ENCODE results near the gene LRRC2. TPM values are rescaled to one million over a fixed set of nuclear protein-coding genes. Genes with fewer than 3 reads are reported as not detected.

Gene LRRC2
- total RNA-seq, 1 donor, result 2.2 TPM

DNA sequence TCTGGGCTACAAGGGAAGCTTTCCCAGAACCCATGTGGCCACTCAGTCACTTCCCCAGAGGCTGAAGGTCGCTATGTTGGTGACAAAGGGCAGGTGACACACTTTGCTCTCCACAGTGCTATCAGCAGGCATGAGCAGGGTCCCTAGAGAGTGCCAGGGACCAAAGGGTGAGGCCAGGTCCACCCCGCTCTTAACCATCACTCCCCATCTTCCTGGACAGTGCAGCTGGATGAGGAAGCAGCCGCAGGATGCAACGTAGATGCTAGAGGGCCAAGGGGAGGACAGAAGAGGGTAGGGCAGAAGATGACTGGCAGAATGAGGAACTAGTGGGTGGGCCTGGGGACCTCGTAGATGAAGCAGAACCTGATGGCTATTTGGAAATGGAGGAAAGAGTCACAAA lies 87.8 kb downstream of the LRRC2 start:
- TF ChIP-seq, protein P1, sequence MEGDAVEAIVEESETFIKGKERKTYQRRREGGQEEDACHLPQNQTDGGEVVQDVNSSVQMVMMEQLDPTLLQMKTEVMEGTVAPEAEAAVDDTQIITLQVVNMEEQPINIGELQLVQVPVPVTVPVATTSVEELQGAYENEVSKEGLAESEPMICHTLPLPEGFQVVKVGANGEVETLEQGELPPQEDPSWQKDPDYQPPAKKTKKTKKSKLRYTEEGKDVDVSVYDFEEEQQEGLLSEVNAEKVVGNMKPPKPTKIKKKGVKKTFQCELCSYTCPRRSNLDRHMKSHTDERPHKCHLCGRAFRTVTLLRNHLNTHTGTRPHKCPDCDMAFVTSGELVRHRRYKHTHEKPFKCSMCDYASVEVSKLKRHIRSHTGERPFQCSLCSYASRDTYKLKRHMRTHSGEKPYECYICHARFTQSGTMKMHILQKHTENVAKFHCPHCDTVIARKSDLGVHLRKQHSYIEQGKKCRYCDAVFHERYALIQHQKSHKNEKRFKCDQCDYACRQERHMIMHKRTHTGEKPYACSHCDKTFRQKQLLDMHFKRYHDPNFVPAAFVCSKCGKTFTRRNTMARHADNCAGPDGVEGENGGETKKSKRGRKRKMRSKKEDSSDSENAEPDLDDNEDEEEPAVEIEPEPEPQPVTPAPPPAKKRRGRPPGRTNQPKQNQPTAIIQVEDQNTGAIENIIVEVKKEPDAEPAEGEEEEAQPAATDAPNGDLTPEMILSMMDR (IDR thresholded peaks at IDR 0.05; ENCODE audit: insufficient read depth, low read depth, low read length), result no peak
- DNase-seq (ENCODE audit: low read depth), result no peak
- no peak overlapping the region for H3K4me3 ChIP-seq (ENCODE audit: low read depth, low read length)

DNA sequence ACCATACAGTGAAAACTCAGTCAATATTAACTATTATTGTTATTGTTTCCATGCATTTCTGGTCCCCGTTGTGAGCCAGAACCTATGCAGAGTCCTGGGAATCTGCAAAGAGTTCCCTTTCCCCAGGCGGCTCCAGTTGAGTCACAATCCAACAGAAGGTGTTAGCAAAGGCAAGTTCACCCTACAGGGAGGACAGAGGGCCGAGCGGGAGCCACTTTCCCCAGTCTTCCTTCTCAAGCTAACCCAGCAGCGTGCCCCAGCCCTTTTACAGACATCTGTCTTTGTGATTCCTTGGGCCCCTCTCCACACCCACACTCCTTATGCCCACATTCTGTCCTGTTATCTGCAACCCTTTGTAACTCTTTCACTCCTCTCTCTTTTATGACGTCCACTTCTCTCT lies 88.3 kb downstream of the LRRC2 start:
- DNase-seq (ENCODE audit: low read depth), result no peak
- no peak overlapping the region for H3K4me3 ChIP-seq (ENCODE audit: low read depth, low read length)
- TF ChIP-seq, protein P1 (IDR thresholded peaks at IDR 0.05; ENCODE audit: insufficient read depth, low read depth, low read length), result no peak

DNA sequence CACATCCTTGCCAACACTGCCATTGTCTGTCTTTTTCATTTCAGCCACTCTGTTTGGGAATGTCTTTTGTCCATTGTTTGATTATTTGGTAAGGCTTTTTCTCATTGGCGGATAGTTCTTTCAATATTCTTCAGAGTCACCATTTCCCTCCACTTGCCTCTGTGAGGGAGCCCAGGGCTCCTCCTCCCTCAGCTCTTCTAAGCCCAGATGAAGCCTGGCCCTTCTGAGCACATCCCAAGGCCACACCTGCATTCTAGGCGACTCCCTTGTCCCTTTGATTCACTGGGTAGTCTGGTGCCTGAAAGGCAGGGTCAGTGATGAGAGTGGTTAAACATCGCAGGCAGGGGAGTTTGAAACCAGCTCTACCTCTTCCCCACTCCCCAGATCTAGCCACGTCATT lies 89.0 kb downstream of the LRRC2 start:
- no peak overlapping the region for H3K4me3 ChIP-seq (ENCODE audit: low read depth, low read length)
- TF ChIP-seq, protein P1 (IDR thresholded peaks at IDR 0.05; ENCODE audit: insufficient read depth, low read depth, low read length), result no peak
- no peak for DNase-seq (ENCODE audit: low read depth)

DNA sequence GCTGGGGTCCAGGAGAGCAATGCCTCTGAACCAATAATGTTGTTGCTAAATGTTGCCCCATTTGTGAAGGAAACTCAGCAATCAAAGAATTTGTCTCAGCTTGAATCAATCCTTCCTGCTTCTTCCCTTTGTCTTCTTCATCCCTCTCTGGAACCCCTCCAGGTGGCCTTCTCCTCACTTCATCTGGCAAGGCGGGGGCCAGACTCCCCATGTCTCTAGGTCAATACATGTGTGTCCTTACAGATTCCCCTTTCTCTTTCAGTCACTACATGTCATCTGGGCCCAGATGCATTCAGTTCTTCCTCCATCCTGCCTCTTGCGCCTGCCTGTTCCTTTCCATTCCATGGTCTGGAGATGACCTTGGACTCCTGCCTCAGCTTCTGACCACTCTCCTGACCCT lies 93.4 kb downstream of the LRRC2 start:
- H3K4me3 ChIP-seq (ENCODE audit: low read depth, low read length), result no peak overlapping the region
- TF ChIP-seq, protein P1 (IDR thresholded peaks at IDR 0.05; ENCODE audit: insufficient read depth, low read depth, low read length), result no peak
- DNase-seq (ENCODE audit: low read depth), result no peak

DNA sequence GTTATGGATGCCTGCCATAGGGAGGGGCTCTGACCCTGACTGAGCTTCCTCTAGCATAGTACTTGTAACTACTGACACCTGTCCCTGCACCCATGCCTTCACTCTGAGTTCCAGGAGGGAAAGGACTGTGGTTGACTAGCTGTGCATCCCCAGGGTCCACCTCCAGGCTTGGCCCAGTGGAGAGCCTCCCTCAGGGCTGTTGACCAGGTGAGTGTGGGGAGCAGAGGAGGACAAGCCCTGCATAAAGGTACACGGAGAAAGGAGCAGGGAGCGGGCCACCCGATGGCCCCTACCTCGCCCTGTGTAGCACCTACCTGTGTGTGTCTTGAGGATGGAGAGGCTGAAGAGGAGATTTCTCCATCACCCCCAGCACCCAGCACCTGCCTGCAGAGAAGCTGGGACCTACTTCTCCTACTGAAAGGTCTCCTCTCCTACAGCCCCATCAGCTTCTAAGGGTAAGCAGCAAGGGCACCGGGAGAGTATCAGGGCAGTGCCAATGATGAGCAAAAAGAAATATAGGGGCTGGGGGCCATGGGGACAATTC lies 94.7 kb downstream of the LRRC2 start:
- DNase-seq (ENCODE audit: low read depth), result no peak
- H3K4me3 ChIP-seq (ENCODE audit: low read depth, low read length), result no peak overlapping the region
- TF ChIP-seq, protein P1 (IDR thresholded peaks at IDR 0.05; ENCODE audit: insufficient read depth, low read depth, low read length), result no peak

DNA sequence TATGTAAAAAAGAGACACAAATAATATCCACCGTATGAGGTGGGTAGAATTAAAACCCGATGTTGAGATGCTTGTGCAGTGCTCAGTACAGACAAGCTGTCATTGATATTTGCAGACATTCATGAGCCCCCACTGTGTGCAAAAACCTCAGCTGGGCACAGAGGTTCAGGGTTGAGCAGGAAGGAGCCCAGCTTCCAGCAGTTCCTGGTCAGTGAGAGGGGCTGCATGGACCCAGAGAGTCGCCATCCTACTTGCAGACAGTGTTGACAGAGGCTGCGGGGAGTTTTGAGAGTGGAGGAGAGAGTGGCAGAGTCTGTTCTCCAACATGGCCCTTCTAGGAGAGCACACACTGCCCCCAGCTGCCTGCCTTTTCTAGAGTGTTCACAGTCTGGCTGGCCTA lies 95.3 kb downstream of the LRRC2 start:
- TF ChIP-seq, protein P1 (IDR thresholded peaks at IDR 0.05; ENCODE audit: insufficient read depth, low read depth, low read length), result no peak
- no peak overlapping the region for H3K4me3 ChIP-seq (ENCODE audit: low read depth, low read length)
- no peak for DNase-seq (ENCODE audit: low read depth)

DNA sequence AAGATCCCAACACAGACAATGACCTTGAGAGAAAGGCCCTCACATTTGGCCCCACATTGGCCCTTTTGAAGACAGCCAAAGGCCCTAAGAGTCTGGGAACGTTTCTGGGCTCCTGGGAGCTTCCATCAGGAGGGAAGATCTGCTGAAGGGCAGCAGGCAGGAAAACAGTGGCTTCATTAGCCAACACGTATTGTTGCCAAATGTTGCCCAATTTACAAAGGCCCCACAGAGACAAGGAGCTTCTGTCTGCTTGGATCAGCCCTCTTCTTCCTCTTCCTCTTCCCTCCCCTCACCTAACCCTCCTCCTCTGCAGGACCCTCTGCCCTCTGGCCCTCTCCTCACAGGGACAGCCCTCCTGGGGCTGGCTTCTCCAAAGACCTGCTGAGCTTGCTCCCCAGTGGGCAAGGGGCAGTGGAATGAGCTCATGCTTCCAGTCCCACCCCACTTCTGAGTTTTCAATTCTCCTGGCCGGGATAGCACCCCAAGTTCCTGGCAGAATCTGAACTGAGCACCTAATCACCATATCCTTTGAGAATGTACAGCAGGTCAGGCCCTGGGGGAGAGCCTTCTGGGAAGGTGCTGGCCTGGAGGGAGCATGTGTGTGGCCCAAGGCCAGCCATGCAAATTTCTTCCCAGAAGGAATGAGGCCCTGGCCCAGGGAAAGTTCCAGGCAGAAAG lies 96.3 kb downstream of the LRRC2 start:
- no peak for DNase-seq (ENCODE audit: low read depth)
- no peak overlapping the region for H3K4me3 ChIP-seq (ENCODE audit: low read depth, low read length)
- TF ChIP-seq, protein P1 (IDR thresholded peaks at IDR 0.05; ENCODE audit: insufficient read depth, low read depth, low read length), result no peak

All from fibroblast of villous mesenchyme (primary cell).